OCI-LY7 (cell line): ENCODE measurements around the gene IL21R.

Source experiments
- CTCF ChIP-seq: fragments of 200-600 bp; sonication (generic); conservative IDR thresholded peaks from 2 replicates; pipeline ENCODE4 v1.5.1; 2014; ENCODE audit warnings: mild to moderate bottlenecking, antibody characterized with exemption, low read length, moderate library complexity, mixed read lengths
- EZH2phosphoT487 ChIP-seq: fragments of 200-600 bp; sonication (generic); IDR thresholded peaks from 2 replicates; pipeline ENCODE4 v1.6.1; 2018; ENCODE audit warnings: low read depth, borderline replicate concordance, mild to moderate bottlenecking, mixed run types, antibody characterized with exemption, low read length, moderate library complexity, mixed read lengths

DNA sequence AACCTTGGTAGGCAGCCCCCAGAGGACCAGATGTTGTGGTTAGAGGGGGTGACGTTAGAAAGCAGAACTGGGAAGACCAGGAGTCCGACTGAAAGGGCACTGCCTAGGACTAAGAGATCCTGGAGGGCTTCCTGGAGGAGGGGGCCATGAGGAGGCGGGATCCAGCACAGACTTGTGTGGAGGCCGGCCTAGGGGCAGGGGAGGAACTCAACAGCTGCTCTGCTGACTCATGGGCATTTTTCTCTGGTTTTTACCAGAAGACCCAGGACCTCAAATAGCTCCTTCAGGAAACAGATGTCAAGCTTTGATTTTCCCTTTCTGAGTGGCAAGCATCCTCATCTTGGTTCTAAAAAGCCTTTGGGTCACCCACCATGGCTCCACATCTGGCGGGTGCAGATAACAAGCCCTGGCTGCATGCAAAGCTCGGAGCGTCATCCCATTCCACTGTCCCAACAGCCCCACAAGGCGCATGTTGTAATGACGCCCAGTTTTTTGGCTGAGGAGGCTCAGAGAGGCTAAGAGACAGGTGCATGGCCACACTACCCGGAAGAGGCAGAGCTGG lies 29.0 kb downstream of the IL21R start:
- no peak for TF ChIP-seq CTCF
- no peak for TF ChIP-seq EZH2phosphoT487
